Measurements from ENCODE around the gene BMPER.

BMPER gene

GRCh38 chr7:34138483-34138882, 233.1 kb downstream of the BMPER start:
- DNase-seq (ENCODE audit: low spot score) = no peak
- TF ChIP-seq CTCF (IDR thresholded peaks at IDR 0.05; ENCODE audit: extremely low read depth, missing control alignments) = no peak

GRCh38 chr7:34139086-34139485, 233.7 kb downstream of the BMPER start:
- TF ChIP-seq CTCF (IDR thresholded peaks at IDR 0.05; ENCODE audit: extremely low read depth, missing control alignments) = no peak
- no peak for DNase-seq (ENCODE audit: low spot score)

- DNase-seq (ENCODE audit: low spot score) = no peak
- no peak for TF ChIP-seq CTCF (IDR thresholded peaks at IDR 0.05; ENCODE audit: extremely low read depth, missing control alignments)
Measured at GRCh38 chr7:34140066-34140465, 234.7 kb downstream of the BMPER start.

GRCh38 chr7:34143402-34143801, 238.1 kb downstream of the BMPER start:
- DNase-seq (ENCODE audit: low spot score) = no peak
- no peak for TF ChIP-seq CTCF (IDR thresholded peaks at IDR 0.05; ENCODE audit: extremely low read depth, missing control alignments)

GRCh38 chr7:34145603-34146002, 240.3 kb downstream of the BMPER start:
- no peak for TF ChIP-seq CTCF (IDR thresholded peaks at IDR 0.05; ENCODE audit: extremely low read depth, missing control alignments)

GRCh38 chr7:34153656-34154270, 248.4 kb downstream of the BMPER start:
- no peak for DNase-seq (ENCODE audit: low spot score)
- no peak for TF ChIP-seq CTCF (IDR thresholded peaks at IDR 0.05; ENCODE audit: extremely low read depth, missing control alignments)

More at GRCh38 chr7:34145603-34146002, 240.3 kb downstream of the BMPER start:
- DNase-seq (ENCODE audit: low spot score) = no peak

GRCh38 chr7:34155220-34155908, 250.0 kb downstream of the BMPER start:
- TF ChIP-seq CTCF (IDR thresholded peaks at IDR 0.05; ENCODE audit: extremely low read depth, missing control alignments) = no peak
- no peak for DNase-seq (ENCODE audit: low spot score)

Measured in GM20000 (cell line).